Astrocyte of the cerebellum (primary cell): ENCODE measurements around the gene ZCCHC7.

ENCODE experiments used
- DNase-seq: peaks from one replicate; pipeline ENCODE4 v3.0.0-alpha.2; 2011; ENCODE audit warnings: low read depth
- H3K4me3 ChIP-seq: 2 replicates; pipeline ENCODE4 v1.5.1; 2011; ENCODE audit warnings: mild to moderate bottlenecking, low read depth, low read length, moderate library complexity
- CTCF ChIP-seq: IDR thresholded peaks from 2 replicates; pipeline ENCODE4 v1.5.1; 2012; ENCODE audit warnings: low read length, low read depth, moderate library complexity, mild to moderate bottlenecking; ENCODE audit errors: missing control alignments
- in situ Hi-C: cut with HindIII; loops from 2 replicates; pipeline ENCODE4 v1.10.0; 2017; ENCODE audit warnings: low sequenced_read_pairs

The ZCCHC7 gene

GRCh38 chr9:37165644-37166043 is 45.3 kb downstream of the ZCCHC7 start:
- in situ Hi-C loops = no loop called here
- no peak for DNase-seq
- no peak overlapping the region for H3K4me3 ChIP-seq
- no peak for TF ChIP-seq CTCF

- in situ Hi-C loops = no loop called here
- no peak for TF ChIP-seq CTCF
- H3K4me3 ChIP-seq = no peak overlapping the region
- DNase-seq = no peak
Observed at GRCh38 chr9:37167456-37168047, 47.2 kb downstream of the ZCCHC7 start.

GRCh38 chr9:37172557-37172956 is 52.2 kb downstream of the ZCCHC7 start:
- DNase-seq = no peak
- in situ Hi-C loops = no loop called here
- no peak for TF ChIP-seq CTCF
- H3K4me3 ChIP-seq = no peak overlapping the region

- no peak for DNase-seq
- TF ChIP-seq CTCF = no peak
- no peak overlapping the region for H3K4me3 ChIP-seq
- in situ Hi-C loops = no loop called here
Observed at GRCh38 chr9:37174247-37174646, 53.9 kb downstream of the ZCCHC7 start.

- TF ChIP-seq CTCF = no peak
- H3K4me3 ChIP-seq = no peak overlapping the region
- in situ Hi-C loops = no loop called here
- DNase-seq = no peak
Observed at GRCh38 chr9:37178742-37179141, 58.4 kb downstream of the ZCCHC7 start.

GRCh38 chr9:37179576-37179975 is 59.2 kb downstream of the ZCCHC7 start:
- in situ Hi-C loops = no loop called here
- no peak overlapping the region for H3K4me3 ChIP-seq
- TF ChIP-seq CTCF = no peak
- DNase-seq = no peak
